GM21423 (cell line): ENCODE results near the gene MDGA2.
"Not testable (repeated sequence)": the region's sequence is repeated elsewhere in the genome, so short reads cannot be mapped to it uniquely, and the experiment has no call there.

Experiments used
- ATAC-seq: cut with Tn5 transposase; IDR thresholded peaks from one replicate; pipeline ENCODE4 v1.9.1; 2021; ENCODE audit warnings: mild to moderate bottlenecking, moderate library complexity; ENCODE audit not compliant: unreplicated experiment

The MDGA2 gene

GRCh38 chr14:46985529-46986380, 689.6 kb downstream of the MDGA2 start:
- ATAC-seq = no peak

GRCh38 chr14:46973295-46973694, 702.1 kb downstream of the MDGA2 start:
- ATAC-seq = no peak

- ATAC-seq = no peak
Observed at GRCh38 chr14:46964378-46964777, 711.0 kb downstream of the MDGA2 start.

- ATAC-seq = no peak
Observed at GRCh38 chr14:46951103-46951502, 724.3 kb downstream of the MDGA2 start.

GRCh38 chr14:46940611-46941010, 734.8 kb downstream of the MDGA2 start:
- ATAC-seq = no peak

- no peak for ATAC-seq
Observed at GRCh38 chr14:46920542-46920941, 754.9 kb downstream of the MDGA2 start.

- ATAC-seq = not testable (repeated sequence)
Observed at GRCh38 chr14:46915539-46915938, 759.9 kb downstream of the MDGA2 start.

GRCh38 chr14:46902837-46903236, 772.6 kb downstream of the MDGA2 start:
- no peak for ATAC-seq

- ATAC-seq = no peak
Observed at GRCh38 chr14:46894476-46894875, 780.9 kb downstream of the MDGA2 start.

GRCh38 chr14:46887144-46887543, 788.3 kb downstream of the MDGA2 start:
- peak; percentile 72 for ATAC-seq

- ATAC-seq = no peak
Observed at GRCh38 chr14:46885566-46885965, 789.8 kb downstream of the MDGA2 start.

GRCh38 chr14:46861753-46862152, 813.7 kb downstream of the MDGA2 start:
- no peak for ATAC-seq

- ATAC-seq = no peak
Observed at GRCh38 chr14:46840944-46841720, 834.3 kb downstream of the MDGA2 start.

GRCh38 chr14:46820291-46820690, 855.1 kb downstream of the MDGA2 start:
- ATAC-seq = no peak

GRCh38 chr14:46819117-46819516, 856.3 kb downstream of the MDGA2 start:
- ATAC-seq = no peak

GRCh38 chr14:46818147-46818546, 857.3 kb downstream of the MDGA2 start:
- ATAC-seq = no peak

GRCh38 chr14:46793144-46793543, 882.3 kb downstream of the MDGA2 start:
- ATAC-seq = no peak
